Type B pancreatic cell (in vitro differentiated cells): ENCODE results near the gene SYT7. TPM values are rescaled to one million over a fixed set of nuclear protein-coding genes. Genes with fewer than 3 reads are reported as not detected.

Experiments
- DNase-seq: peaks from one replicate; pipeline ENCODE4 v3.0.0; 2021; ENCODE audit warnings: mixed read lengths; ENCODE audit not compliant: unreplicated experiment; ENCODE audit errors: extremely low spot score
- H3K27ac Mint-ChIP-seq: 2 replicates; pipeline ENCODE4 v1.8.0; 2021; ENCODE audit warnings: mild to moderate bottlenecking, mixed read lengths
- H3K27me3 Mint-ChIP-seq: 2 replicates; pipeline ENCODE4 v1.8.0; 2021; ENCODE audit warnings: mixed read lengths
- H3K36me3 Mint-ChIP-seq: 2 replicates; pipeline ENCODE4 v1.8.0; 2021; ENCODE audit warnings: mixed read lengths
- H3K4me1 Mint-ChIP-seq: one replicate; pipeline ENCODE4 v1.8.0; 2021; ENCODE audit warnings: mixed read lengths; ENCODE audit not compliant: unreplicated experiment
- H3K4me3 Mint-ChIP-seq: 2 replicates; pipeline ENCODE4 v1.8.0; 2021; ENCODE audit warnings: mild to moderate bottlenecking, mixed read lengths
- H3K9me3 Mint-ChIP-seq: 2 replicates; pipeline ENCODE4 v1.8.0; 2021; ENCODE audit warnings: mixed read lengths
- CTCF ChIP-seq: fragments of 200-600 bp; sonication (generic); conservative IDR thresholded peaks from 2 replicates; pipeline ENCODE4 v1.5.0; 2021; ENCODE audit warnings: antibody characterized with exemption, mild to moderate bottlenecking
- total RNA-seq: library from RNA; stranded (reverse); gene quantifications from 2 replicates; pipeline ENCODE4 v1.2.1, GENCODE V29; 2021; ENCODE audit warnings: low replicate concordance

The SYT7 gene
- total RNA-seq, 1 donor from 2014 or later = 26.5 TPM

- Mint-ChIP-seq H3K36me3 (no peaks in the 10 kb centered on the region), H3K9me3 (no peaks in the 10 kb centered on the region), H3K27ac (no peak overlapping the region), H3K27me3 (peaks cover 10% of the 10 kb centered on the region), H3K4me1 (peaks cover 11% of the 10 kb centered on the region), H3K4me3 (no peak overlapping the region)
- TF ChIP-seq CTCF = no peak
- DNase-seq = no peak
Measured at GRCh38 chr11:61598886-61599868, 18.3 kb upstream of the SYT7 start.

GRCh38 chr11:61598374-61598773 lies 17.5 kb upstream of the SYT7 start:
- no peaks in the 10 kb centered on the region for H3K36me3 Mint-ChIP-seq
- peaks cover 10% of the 10 kb centered on the region for H3K27me3 Mint-ChIP-seq
- no peak for TF ChIP-seq CTCF
- no peak overlapping the region for H3K4me3 Mint-ChIP-seq
- H3K9me3 Mint-ChIP-seq = no peaks in the 10 kb centered on the region
- H3K27ac Mint-ChIP-seq = no peak overlapping the region
- peaks cover 13% of the 10 kb centered on the region for H3K4me1 Mint-ChIP-seq
- DNase-seq = no peak

GRCh38 chr11:61596990-61597389 lies 16.1 kb upstream of the SYT7 start:
- Mint-ChIP-seq H3K27ac (no peak overlapping the region), H3K9me3 (no peaks in the 10 kb centered on the region), H3K4me3 (no peak overlapping the region), H3K4me1 (peaks cover 17% of the 10 kb centered on the region), H3K27me3 (peaks cover 13% of the 10 kb centered on the region), H3K36me3 (no peaks in the 10 kb centered on the region)
- TF ChIP-seq CTCF = no peak
- no peak for DNase-seq

- no peak for DNase-seq
- H3K27me3 Mint-ChIP-seq = peaks cover 18% of the 10 kb centered on the region
- H3K36me3 Mint-ChIP-seq = no peaks in the 10 kb centered on the region
- no peak overlapping the region for H3K27ac Mint-ChIP-seq
- no peaks in the 10 kb centered on the region for H3K9me3 Mint-ChIP-seq
- no peak for TF ChIP-seq CTCF
- H3K4me1 Mint-ChIP-seq = peaks cover 21% of the 10 kb centered on the region
- no peak overlapping the region for H3K4me3 Mint-ChIP-seq
Measured at GRCh38 chr11:61596542-61596941, 15.7 kb upstream of the SYT7 start.

GRCh38 chr11:61594907-61595257 lies 14.0 kb upstream of the SYT7 start:
- Mint-ChIP-seq H3K36me3 (no peaks in the 10 kb centered on the region), H3K27me3 (peaks cover 28% of the 10 kb centered on the region), H3K4me3 (no peak overlapping the region), H3K4me1 (peaks cover 19% of the 10 kb centered on the region), H3K27ac (no peak overlapping the region), H3K9me3 (no peaks in the 10 kb centered on the region)
- no peak for TF ChIP-seq CTCF
- DNase-seq = no peak
